HG02642 (cell line): ENCODE results near the gene EFCAB3.
"Not testable (repeated sequence)": the region's sequence is repeated elsewhere in the genome, so short reads cannot be mapped to it uniquely, and the experiment has no call there.

Source experiments
- ATAC-seq: cut with Tn5 transposase; IDR thresholded peaks from one replicate; pipeline ENCODE4 v1.9.1; 2021; ENCODE audit warnings: mild to moderate bottlenecking; ENCODE audit not compliant: unreplicated experiment, poor library complexity

EFCAB3 gene

GRCh38 chr17:62458483-62458882 lies 78.1 kb downstream of the EFCAB3 start:
- not testable (repeated sequence) for ATAC-seq

GRCh38 chr17:62464422-62464821 lies 84.1 kb downstream of the EFCAB3 start:
- ATAC-seq: not testable (repeated sequence)

- not testable (repeated sequence) for ATAC-seq
These were observed 84.9 kb downstream of the EFCAB3 start for GRCh38 chr17:62465271-62465670.
